ENCODE measurements around the gene GUCY2D.

GRCh38 chr17:7971651-7972050 is 30.8 kb upstream of the GUCY2D start:
- TF ChIP-seq POLR2A (IDR thresholded peaks at IDR 0.05) (no peak), CTCF (IDR thresholded peaks at IDR 0.05) (no peak), POLR2AphosphoS5 (IDR thresholded peaks at IDR 0.05) (no peak)

Data from stomach (tissue), 4 donors.